Loucy (cell line): ENCODE measurements around the gene CDH8.

Experiments
- H2AFZ ChIP-seq: fragments of 200-600 bp; sonication (generic); 2 replicates; pipeline ENCODE4 v1.6.0; 2016; ENCODE audit warnings: antibody characterized with exemption, mild to moderate bottlenecking, low read length, moderate library complexity
- H3F3A ChIP-seq: fragments of 200-600 bp; 2 replicates; pipeline ENCODE4 v1.6.0; 2016; ENCODE audit warnings: antibody characterized with exemption, low read depth, mild to moderate bottlenecking
- H3K27me3 ChIP-seq: fragments of 200-600 bp; sonication (generic); 2 replicates; pipeline ENCODE4 v1.6.1; 2014; ENCODE audit warnings: low read length, mild to moderate bottlenecking; ENCODE audit not compliant: insufficient read depth, poor library complexity, severe bottlenecking
- H3K36me3 ChIP-seq: fragments of 200-600 bp; sonication (generic); 2 replicates; pipeline ENCODE4 v1.6.1; 2016; ENCODE audit warnings: low read length; ENCODE audit not compliant: insufficient read depth
- H3K4me1 ChIP-seq: fragments of 200-600 bp; sonication (generic); 2 replicates; pipeline ENCODE4 v1.5.1; 2014; ENCODE audit warnings: low read length, mild to moderate bottlenecking; ENCODE audit not compliant: insufficient read depth, poor library complexity, severe bottlenecking
- H3K4me2 ChIP-seq: fragments of 200-600 bp; sonication (generic); 2 replicates; pipeline ENCODE4 v1.6.0; 2014; ENCODE audit warnings: antibody characterized with exemption, low read length, low read depth, mild to moderate bottlenecking; ENCODE audit not compliant: poor library complexity, severe bottlenecking
- H3K4me3 ChIP-seq: fragments of 200-600 bp; sonication (generic); 2 replicates; pipeline ENCODE4 v1.5.1; 2014; ENCODE audit warnings: low read length, mild to moderate bottlenecking, mixed read lengths; ENCODE audit not compliant: poor library complexity, severe bottlenecking
- H3K79me2 ChIP-seq: fragments of 200-600 bp; sonication (generic); 2 replicates; pipeline ENCODE4 v1.6.1; 2014; ENCODE audit warnings: low read length; ENCODE audit not compliant: insufficient read depth
- H3K9ac ChIP-seq: fragments of 200-600 bp; sonication (generic); 2 replicates; pipeline ENCODE4 v1.6.0; 2014; ENCODE audit warnings: mild to moderate bottlenecking, low read depth, low read length, moderate library complexity; ENCODE audit not compliant: poor library complexity, severe bottlenecking
- H3K9me2 ChIP-seq: fragments of 200-600 bp; sonication (generic); replicated peaks from 2 replicates; pipeline ENCODE4 v1.6.1; 2016; ENCODE audit warnings: low read depth, low read length, mixed read lengths
- H3K9me3 ChIP-seq: fragments of 200-600 bp; sonication (generic); 2 replicates; pipeline ENCODE4 v1.6.1; 2014; ENCODE audit warnings: mild to moderate bottlenecking, antibody characterized with exemption, low read length, low read depth; ENCODE audit not compliant: insufficient read depth
- H4K20me1 ChIP-seq: fragments of 200-600 bp; sonication (generic); 2 replicates; pipeline ENCODE4 v1.6.0; 2014; ENCODE audit warnings: antibody characterized with exemption, low read length, mild to moderate bottlenecking; ENCODE audit not compliant: insufficient read depth, poor library complexity, severe bottlenecking
- CTCF ChIP-seq: fragments of 200-600 bp; sonication (generic); conservative IDR thresholded peaks from 2 replicates; pipeline ENCODE4 v1.5.1; 2014; ENCODE audit warnings: mild to moderate bottlenecking, antibody characterized with exemption, low read length
- EZH2phosphoT487 ChIP-seq: fragments of 200-600 bp; IDR thresholded peaks from 2 replicates; pipeline ENCODE4 v1.6.1; 2018; ENCODE audit warnings: antibody characterized with exemption, mild to moderate bottlenecking, moderate library complexity, borderline replicate concordance

The CDH8 gene

GRCh38 chr16:62033065-62033464 lies 3.2 kb downstream of the CDH8 start:
- Histone ChIP-seq H2AFZ (no peak overlapping the region), H3K79me2 (no peaks in the 10 kb centered on the region), H3K4me2 (no peak overlapping the region), H3K9me2 (no peaks in the 10 kb centered on the region), H3K36me3 (no peaks in the 10 kb centered on the region), H3K4me1 (no peaks in the 10 kb centered on the region), H3K9ac (no peak overlapping the region), H3F3A (no peaks in the 10 kb centered on the region), H3K4me3 (no peak overlapping the region), H3K9me3 (no peaks in the 10 kb centered on the region), H4K20me1 (no peaks in the 10 kb centered on the region), H3K27me3 (no peaks in the 10 kb centered on the region)
- TF ChIP-seq EZH2phosphoT487 (no peak), CTCF (no peak)

GRCh38 chr16:62029947-62030346 lies 6.3 kb downstream of the CDH8 start:
- Histone ChIP-seq H3K9ac (no peak overlapping the region), H3K9me3 (no peaks in the 10 kb centered on the region), H3K79me2 (no peaks in the 10 kb centered on the region), H4K20me1 (no peaks in the 10 kb centered on the region), H3K9me2 (no peaks in the 10 kb centered on the region), H3K27me3 (no peaks in the 10 kb centered on the region), H3K4me2 (no peak overlapping the region), H2AFZ (no peak overlapping the region), H3K36me3 (no peaks in the 10 kb centered on the region), H3K4me1 (no peaks in the 10 kb centered on the region), H3F3A (no peaks in the 10 kb centered on the region), H3K4me3 (no peak overlapping the region)
- TF ChIP-seq EZH2phosphoT487 (no peak), CTCF (no peak)

- Histone ChIP-seq H4K20me1 (no peaks in the 10 kb centered on the region), H3K36me3 (no peaks in the 10 kb centered on the region), H3K4me2 (no peak overlapping the region), H3K79me2 (no peaks in the 10 kb centered on the region), H3K9ac (no peak overlapping the region), H3K4me3 (no peak overlapping the region), H3F3A (no peaks in the 10 kb centered on the region), H3K4me1 (no peaks in the 10 kb centered on the region), H3K9me2 (0 out of 2 replicates have a peak, but pooled peaks cover 4% of the 10 kb centered on the region), H3K9me3 (no peaks in the 10 kb centered on the region), H3K27me3 (no peaks in the 10 kb centered on the region), H2AFZ (no peak overlapping the region)
- TF ChIP-seq CTCF (no peak), EZH2phosphoT487 (no peak)
These were observed 13.6 kb downstream of the CDH8 start for GRCh38 chr16:62022688-62023087.
